ENCODE measurements around the gene OTOP3. TPM values are rescaled to one million over a fixed set of nuclear protein-coding genes. Genes with fewer than 3 reads are reported as not detected.

The OTOP3 gene
- total and polyA plus RNA-seq, 2 of the 4 experiments (the other 2 are of a cell fraction), result not detected

DNA sequence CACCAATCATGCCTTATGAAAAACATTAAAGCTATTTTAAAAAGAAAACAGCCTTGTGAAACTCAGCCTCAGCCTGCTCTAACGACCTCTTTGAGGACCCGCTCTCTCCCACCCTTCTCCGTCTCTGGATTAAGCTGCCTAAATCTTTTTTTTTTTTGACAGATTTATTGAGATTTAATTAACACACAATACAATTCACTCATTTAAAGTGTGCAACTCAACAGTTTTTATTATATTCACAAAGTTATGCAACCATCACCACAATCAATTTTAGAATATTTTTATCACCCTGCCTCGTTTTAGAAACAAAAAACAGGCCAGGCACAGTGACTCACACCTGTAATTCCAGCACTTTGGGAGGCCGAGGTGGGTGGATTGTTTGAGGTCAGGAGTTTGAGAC, 60.1 kb downstream of the OTOP3 start:
- H3K9me3 ChIP-seq (ENCODE audit: control insufficient read depth, insufficient read depth, low read length), result no peaks in the 10 kb centered on the region
- BruUV-seq (replicated peaks), result no TSS peak
- no peak overlapping the region for H4K91ac ChIP-seq (ENCODE audit: insufficient read depth, low read depth, low read length)
- no peak overlapping the region for H3K4me3 ChIP-seq (ENCODE audit: insufficient read depth, low read depth, low read length)
- no peak overlapping the region for H4K5ac ChIP-seq (ENCODE audit: low read depth, low read length)
- H4K20me1 ChIP-seq (ENCODE audit: insufficient read depth, low read length), result peaks cover 20% of the 10 kb centered on the region
- H3K14ac ChIP-seq (replicated peaks; ENCODE audit: low read depth, low read length), result no peak overlapping the region
- no peak overlapping the region for H2AFZ ChIP-seq (replicated peaks; ENCODE audit: low read length, poor library complexity)
- no peak for TF ChIP-seq NFE2L2 (IDR thresholded peaks at IDR 0.05; ENCODE audit: low read depth, low read length)
- no peak for TF ChIP-seq RCOR1 (IDR thresholded peaks at IDR 0.05; ENCODE audit: insufficient replicate concordance, low read length)
- TF ChIP-seq USF2 (IDR thresholded peaks at IDR 0.05; ENCODE audit: low read depth, low read length), result no peak
- no peak for TF ChIP-seq FOS (IDR thresholded peaks at IDR 0.05; ENCODE audit: low read depth, low read length)
- no peak for TF ChIP-seq RFX5 (IDR thresholded peaks at IDR 0.05; ENCODE audit: low read depth, low read length)
- no peak for TF ChIP-seq ELK1 (IDR thresholded peaks at IDR 0.05; ENCODE audit: borderline replicate concordance, low read depth, low read length)
- TF ChIP-seq CHD1 (IDR thresholded peaks at IDR 0.05; ENCODE audit: low read depth, low read length), result no peak
- TF ChIP-seq MXI1 (IDR thresholded peaks at IDR 0.05; ENCODE audit: borderline replicate concordance, low read depth, low read length), result no peak
- TF ChIP-seq POLR2A (IDR thresholded peaks at IDR 0.05; ENCODE audit: low read depth, low read length), result no peak
- no peak for TF ChIP-seq CTCF (conservative IDR thresholded peaks at IDR 0.05; ENCODE audit: low read depth, low read length)
- TF ChIP-seq BHLHE40 (IDR thresholded peaks at IDR 0.05; ENCODE audit: low read depth, low read length), result no peak
- no peak for TF ChIP-seq CEBPB (IDR thresholded peaks at IDR 0.05; ENCODE audit: low read depth, low read length)
- no peak for TF ChIP-seq RAD21 (IDR thresholded peaks at IDR 0.05; ENCODE audit: low read length)
- no peak for TF ChIP-seq MAZ (IDR thresholded peaks at IDR 0.05; ENCODE audit: borderline replicate concordance, low read depth, low read length)
- no peak for TF ChIP-seq SMC3 (IDR thresholded peaks at IDR 0.05; ENCODE audit: low read depth, low read length)
- no peak for TF ChIP-seq MAFK (IDR thresholded peaks at IDR 0.05; ENCODE audit: low read depth, low read length)
- dilution Hi-C loops (cut with HindIII; ENCODE audit: low sequenced_read_pairs, unreplicated experiment) (no loop called here), intact Hi-C loops (cut with micrococcal nuclease) (no loop called here), in situ Hi-C loops (cut with MboI; ENCODE audit: low sequenced_read_pairs) (no loop called here)
- H3K9ac ChIP-seq (ENCODE audit: low read depth, low read length), result no peak overlapping the region
- H3K4me2 ChIP-seq (ENCODE audit: low read depth, low read length), result no peak overlapping the region
- no peak overlapping the region for H2BK120ac ChIP-seq (ENCODE audit: low read depth, low read length)
- WGBS, 2 experiments (ENCODE audit: extremely low coverage in 2 of 2, insufficient read length in 1 of 2), result no CpG with 5 or more reads among the region's 5 CpGs
- no peak overlapping the region for H4K8ac ChIP-seq (ENCODE audit: low read depth in 2 of 2, low read length in 2 of 2)
- H3K18ac ChIP-seq (ENCODE audit: low read depth, low read length), result no peak overlapping the region
- ATAC-seq (ENCODE audit: low read depth), result no peak
- H3K9me1 ChIP-seq (ENCODE audit: insufficient read depth, low read length), result 0 out of 2 replicates have a peak, but pooled peaks cover 12% of the 10 kb centered on the region
- H3K27me3 ChIP-seq (ENCODE audit: control insufficient read depth, insufficient read depth, low read length), result no peaks in the 10 kb centered on the region
- ChIA-PET CTCF (no interaction called here), POLR2A (ENCODE audit: unreplicated experiment) (no interaction called here)
- no peak overlapping the region for H2AK5ac ChIP-seq (ENCODE audit: low read depth, low read length)
- H3K4ac ChIP-seq (ENCODE audit: low read depth, low read length), result no peak overlapping the region
- DNase-seq, result no peak
- no peak overlapping the region for H2BK5ac ChIP-seq (ENCODE audit: low read depth, low read length, poor library complexity, severe bottlenecking)
- H3K23ac ChIP-seq (ENCODE audit: low read depth, low read length), result no peak overlapping the region
- H2AK9ac ChIP-seq (replicated peaks; ENCODE audit: low read depth, low read length, poor library complexity), result no peak overlapping the region
- H3K56ac ChIP-seq (ENCODE audit: extremely low read depth, insufficient read depth, low read length), result no peak overlapping the region
- H3K36me3 ChIP-seq (ENCODE audit: control insufficient read depth, insufficient read depth, low read length), result peaks cover 9% of the 10 kb centered on the region
- no peak overlapping the region for H2BK15ac ChIP-seq (ENCODE audit: low read depth, low read length)
- no peak overlapping the region for H2BK20ac ChIP-seq (ENCODE audit: low read depth, low read length)
- H3K79me1 ChIP-seq (ENCODE audit: low read depth in 1 of 2, low read length in 2 of 2), result peaks cover 15 to 73% of the 10 kb centered on the region in 2 experiments; a peak in 3 of 4 replicates
- H3K27ac ChIP-seq (ENCODE audit: insufficient read depth, low read length), result no peak overlapping the region
- H3K4me1 ChIP-seq (ENCODE audit: control insufficient read depth, insufficient read depth, low read length), result peaks cover 10% of the 10 kb centered on the region
